ENCODE results near the gene PKHD1. TPM values are rescaled to one million over a fixed set of nuclear protein-coding genes. Genes with fewer than 3 reads are reported as not detected.

The PKHD1 gene
- total and polyA plus RNA-seq, 4 experiments from 2014 or later: not detected

DNA sequence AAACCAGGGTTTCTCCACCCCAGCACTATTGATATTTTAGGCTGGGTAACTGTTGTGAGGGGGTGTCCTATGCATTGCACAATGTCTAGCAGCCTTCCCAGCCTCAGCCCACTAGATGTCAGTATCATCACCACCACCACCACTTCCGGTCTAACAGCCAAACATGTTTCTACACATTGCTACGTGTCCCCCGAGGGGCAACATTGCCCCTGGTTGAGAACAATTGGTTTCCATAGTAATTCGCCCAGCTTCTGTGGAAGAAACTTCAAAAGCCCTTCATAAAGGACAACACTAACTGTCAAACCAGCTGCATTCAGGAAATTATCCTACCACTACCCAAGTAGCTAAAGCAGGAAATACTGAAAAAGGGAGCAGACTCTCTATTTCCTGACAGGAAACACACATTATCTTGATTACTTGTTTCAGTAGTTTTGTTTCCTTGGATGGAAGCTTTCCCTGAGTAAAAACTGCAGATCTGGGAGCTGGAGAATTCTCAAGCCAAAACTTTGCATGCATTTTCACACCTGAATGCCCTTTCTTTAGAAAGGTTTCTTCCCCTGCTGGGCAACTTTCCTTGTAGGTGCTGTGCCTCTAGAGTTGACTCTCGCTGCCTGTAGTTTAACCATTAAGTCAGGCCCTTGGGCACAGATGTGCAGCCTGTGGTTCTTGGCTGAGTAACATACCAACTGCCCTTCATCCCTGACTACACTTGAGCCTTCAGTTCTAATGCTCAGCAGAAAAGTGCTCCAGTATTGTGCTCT is 23.6 kb downstream of the PKHD1 start:
- Histone ChIP-seq H3K36me3 (ENCODE audit: insufficient read depth, low read length) (no peaks in the 10 kb centered on the region), H3K27ac (ENCODE audit: low read depth, low read length) (no peak overlapping the region), H3K9me3 (ENCODE audit: control insufficient read depth in 1 of 2, low read length in 2 of 2) (no peaks in the 10 kb centered on the region), H3K27me3 (ENCODE audit: insufficient read depth, low read length) (no peaks in the 10 kb centered on the region), H3K4me1 (ENCODE audit: insufficient read depth, low read length) (peaks cover 14% of the 10 kb centered on the region), H3K4me3 (ENCODE audit: low read length in 2 of 2) (peak overlapping the region in 1 of 2 donors; percentile 36)
- Mint-ChIP-seq H3K9me3 (peaks cover 0 to 2% (median 0%) of the 10 kb centered on the region in 8 donors), H3K4me3 (peak overlapping the region; percentile 80 to 92 (median 86)), H3K27me3 (peaks cover 0 to 2% of the 10 kb centered on the region in 2 donors), H3K4me1 (peaks cover 11 to 14% (median 12%) of the 10 kb centered on the region in 4 donors), H3K36me3 (no peaks in the 10 kb centered on the region), H3K27ac (peak overlapping the region; percentile 30 to 96 (median 80))
- CTCF ChIA-PET (ENCODE audit: partially characterized antibody): interaction anchor here (0.8 to 8.4 kb wide), 16 partner anchors 9 to 599 kb away, joined by 3 to 84 read pairs (median 4); partner anchors contain the start of gene PKHD1
- POLR2A ChIA-PET (ENCODE audit: partially characterized antibody): interaction anchor here (0.6 to 1.5 kb wide), 3 partner anchors 199 to 588 kb away, joined by 3 to 4 read pairs (median 3); no protein-coding TSS in a partner anchor
- peak; percentile 59 to 68 (median 60) for DNase-seq
- intact Hi-C loops (cut with micrococcal nuclease): loop anchor here (1.0 to 10.0 kb wide), 2 partner anchors 361 to 600 kb away; partner anchors contain the start of gene EFHC1

GRCh38 chr6:52061481-52061880 is 25.9 kb downstream of the PKHD1 start:
- peaks cover 14% of the 10 kb centered on the region for H3K4me1 ChIP-seq (ENCODE audit: insufficient read depth, low read length)
- Mint-ChIP-seq H3K36me3 (no peaks in the 10 kb centered on the region), H3K4me1 (peaks cover 11 to 14% (median 12%) of the 10 kb centered on the region in 4 donors), H3K9me3 (peaks cover 0 to 2% (median 0%) of the 10 kb centered on the region in 8 donors), H3K27me3 (peaks cover 3 to 6% of the 10 kb centered on the region in 2 donors), H3K4me3 (no peak overlapping the region), H3K27ac (no peak overlapping the region)
- ChIA-PET CTCF (ENCODE audit: partially characterized antibody) (interaction anchor here (1.1 to 8.4 kb wide), 3 partner anchors 11 to 202 kb away, joined by 3 to 84 read pairs (median 11); no protein-coding TSS in a partner anchor), POLR2A (ENCODE audit: partially characterized antibody) (no interaction called here)
- intact Hi-C loops (cut with micrococcal nuclease): loop anchor here (10.0 kb wide), 1 partner anchor 363 kb away; the partner anchor contains the start of gene EFHC1
- H3K9me3 ChIP-seq (ENCODE audit: control insufficient read depth in 1 of 2, low read length in 2 of 2): no peaks in the 10 kb centered on the region
- no peaks in the 10 kb centered on the region for H3K36me3 ChIP-seq (ENCODE audit: insufficient read depth, low read length)
- H3K27me3 ChIP-seq (ENCODE audit: insufficient read depth, low read length): no peaks in the 10 kb centered on the region
- no peak for DNase-seq
- H3K27ac ChIP-seq (ENCODE audit: low read depth, low read length): no peak overlapping the region
- H3K4me3 ChIP-seq (ENCODE audit: low read length in 2 of 2): no peak overlapping the region

DNA sequence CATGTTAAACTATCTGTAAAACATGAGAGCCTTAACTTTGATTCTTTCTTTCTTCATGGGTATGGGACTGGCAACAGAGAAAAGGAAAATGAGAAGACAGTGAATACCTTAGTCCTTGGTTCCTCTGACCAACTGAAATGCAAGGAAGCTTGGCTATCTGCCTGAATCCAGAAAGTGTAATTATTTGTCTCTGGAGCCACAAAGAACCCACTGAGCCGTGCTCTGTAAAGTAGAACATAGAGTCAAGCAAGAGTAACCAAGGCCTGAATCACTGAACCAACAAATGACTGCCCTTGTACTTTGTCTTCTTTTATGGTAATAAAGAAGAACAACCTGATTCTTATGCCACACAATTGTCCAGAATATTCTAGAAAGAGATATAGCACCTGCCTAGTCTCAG is 27.6 kb downstream of the PKHD1 start:
- POLR2A ChIA-PET (ENCODE audit: partially characterized antibody): no interaction called here
- H3K9me3 Mint-ChIP-seq: no peaks in the 10 kb centered on the region
- no peak overlapping the region for H3K27ac Mint-ChIP-seq
- H3K4me1 ChIP-seq (ENCODE audit: insufficient read depth, low read length): peaks cover 14% of the 10 kb centered on the region
- H3K36me3 ChIP-seq (ENCODE audit: insufficient read depth, low read length): no peaks in the 10 kb centered on the region
- peaks cover 11 to 14% (median 12%) of the 10 kb centered on the region in 4 donors for H3K4me1 Mint-ChIP-seq
- no peaks in the 10 kb centered on the region for H3K27me3 ChIP-seq (ENCODE audit: insufficient read depth, low read length)
- H3K27ac ChIP-seq (ENCODE audit: low read depth, low read length): no peak overlapping the region
- CTCF ChIA-PET (ENCODE audit: partially characterized antibody): interaction anchor here (0.9 to 8.4 kb wide), 3 partner anchors 10 to 203 kb away, joined by 4 to 84 read pairs (median 11); no protein-coding TSS in a partner anchor
- H3K4me3 ChIP-seq (ENCODE audit: low read length in 2 of 2): no peak overlapping the region
- peaks cover 5 to 6% of the 10 kb centered on the region in 2 donors for H3K27me3 Mint-ChIP-seq
- H3K36me3 Mint-ChIP-seq: no peaks in the 10 kb centered on the region
- intact Hi-C loops (cut with micrococcal nuclease): loop anchor here (10.0 kb wide), 1 partner anchor 365 kb away; the partner anchor contains the start of gene EFHC1
- H3K9me3 ChIP-seq (ENCODE audit: control insufficient read depth in 1 of 2, low read length in 2 of 2): no peaks in the 10 kb centered on the region
- DNase-seq: no peak
- no peak overlapping the region for H3K4me3 Mint-ChIP-seq

DNA sequence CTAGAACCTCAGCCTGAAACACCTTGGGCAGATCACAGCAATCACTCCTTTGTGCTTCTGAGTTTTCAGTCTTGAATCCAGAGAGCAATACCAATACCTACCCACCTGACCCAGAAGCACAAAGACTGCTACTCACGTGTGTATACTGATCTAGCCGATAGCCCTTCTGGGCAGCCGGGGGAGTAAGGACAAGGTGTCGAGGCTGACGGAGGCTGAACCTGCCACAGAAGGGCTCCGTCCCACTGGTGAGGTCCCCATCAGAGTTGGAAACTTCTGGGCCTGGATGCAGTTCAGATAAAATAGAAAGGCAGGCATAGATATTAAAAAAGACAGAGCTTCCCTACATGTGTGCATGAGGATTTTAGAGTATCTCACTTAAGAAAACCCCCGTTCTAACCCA is 32.0 kb downstream of the PKHD1 start:
- no peaks in the 10 kb centered on the region for H3K4me1 Mint-ChIP-seq
- POLR2A ChIA-PET (ENCODE audit: partially characterized antibody): no interaction called here
- H3K36me3 Mint-ChIP-seq: no peaks in the 10 kb centered on the region
- CTCF ChIA-PET (ENCODE audit: partially characterized antibody): interaction anchor here (1.0 to 2.4 kb wide), 2 partner anchors 8 to 10 kb away, joined by 3 to 7 read pairs; no protein-coding TSS in a partner anchor
- no peaks in the 10 kb centered on the region for H3K9me3 ChIP-seq (ENCODE audit: control insufficient read depth in 1 of 2, low read length in 2 of 2)
- intact Hi-C loops (cut with micrococcal nuclease): no loop called here
- peaks cover 9 to 16% of the 10 kb centered on the region in 2 donors for H3K27me3 Mint-ChIP-seq
- H3K4me3 Mint-ChIP-seq: no peak overlapping the region
- no peak overlapping the region for H3K27ac Mint-ChIP-seq
- no peaks in the 10 kb centered on the region for H3K4me1 ChIP-seq (ENCODE audit: insufficient read depth, low read length)
- no peaks in the 10 kb centered on the region for H3K36me3 ChIP-seq (ENCODE audit: insufficient read depth, low read length)
- no peaks in the 10 kb centered on the region for H3K27me3 ChIP-seq (ENCODE audit: insufficient read depth, low read length)
- no peaks in the 10 kb centered on the region for H3K9me3 Mint-ChIP-seq
- H3K4me3 ChIP-seq (ENCODE audit: low read length in 2 of 2): no peak overlapping the region
- DNase-seq: no peak
- no peak overlapping the region for H3K27ac ChIP-seq (ENCODE audit: low read depth, low read length)

DNA sequence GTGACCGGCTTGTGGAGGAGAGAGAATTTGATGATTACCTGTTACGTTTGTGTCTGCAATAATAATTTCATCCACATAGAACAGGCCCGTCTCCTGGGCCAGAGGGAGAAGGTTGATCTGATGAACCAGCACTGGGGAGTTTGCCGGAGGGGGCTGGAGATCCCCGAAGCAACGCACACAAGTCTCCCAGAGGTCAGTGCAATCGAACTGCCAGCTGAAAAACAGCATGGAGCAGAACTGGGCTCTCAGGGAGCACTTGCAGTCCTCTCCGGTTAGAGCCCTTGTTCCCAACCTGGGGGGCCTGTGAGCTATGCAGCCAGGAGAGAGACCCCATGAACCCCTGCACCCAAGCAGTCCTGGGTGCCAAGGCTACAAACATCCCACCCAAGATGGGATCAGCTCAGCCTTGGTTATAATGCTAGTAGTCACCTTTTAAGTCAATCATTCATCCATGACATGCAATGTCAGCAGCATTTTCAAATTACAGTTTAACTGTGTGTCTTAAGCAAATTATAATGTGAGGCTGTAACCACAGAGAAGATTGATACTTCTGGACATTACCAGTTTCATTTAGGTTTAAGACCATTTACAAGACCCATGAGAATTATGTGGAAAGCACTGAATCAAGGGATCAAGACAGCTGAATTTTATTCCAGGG is 34.2 kb downstream of the PKHD1 start:
- no peaks in the 10 kb centered on the region for H3K9me3 ChIP-seq (ENCODE audit: control insufficient read depth in 1 of 2, low read length in 2 of 2)
- ChIA-PET POLR2A (ENCODE audit: partially characterized antibody) (no interaction called here), CTCF (ENCODE audit: partially characterized antibody) (interaction anchor here (0.7 to 1.1 kb wide), 2 partner anchors 10 to 17 kb away, joined by 3 read pairs; no protein-coding TSS in a partner anchor)
- intact Hi-C loops (cut with micrococcal nuclease): no loop called here
- no peak for DNase-seq
- no peak overlapping the region for H3K27ac Mint-ChIP-seq
- H3K4me3 ChIP-seq (ENCODE audit: low read length in 2 of 2): no peak overlapping the region
- no peaks in the 10 kb centered on the region for H3K27me3 ChIP-seq (ENCODE audit: insufficient read depth, low read length)
- H3K27ac ChIP-seq (ENCODE audit: low read depth, low read length): no peak overlapping the region
- H3K36me3 ChIP-seq (ENCODE audit: insufficient read depth, low read length): no peaks in the 10 kb centered on the region
- peaks cover 9 to 28% of the 10 kb centered on the region in 2 donors for H3K27me3 Mint-ChIP-seq
- no peak overlapping the region for H3K4me3 Mint-ChIP-seq
- no peaks in the 10 kb centered on the region for H3K4me1 ChIP-seq (ENCODE audit: insufficient read depth, low read length)
- no peaks in the 10 kb centered on the region for H3K9me3 Mint-ChIP-seq
- H3K36me3 Mint-ChIP-seq: no peaks in the 10 kb centered on the region
- H3K4me1 Mint-ChIP-seq: no peaks in the 10 kb centered on the region

- Mint-ChIP-seq H3K4me1 (no peaks in the 10 kb centered on the region), H3K4me3 (no peak overlapping the region), H3K36me3 (no peaks in the 10 kb centered on the region), H3K9me3 (no peaks in the 10 kb centered on the region), H3K27me3 (peaks cover 18 to 29% of the 10 kb centered on the region in 2 donors), H3K27ac (no peak overlapping the region)
- DNase-seq: no peak
- Histone ChIP-seq H3K36me3 (ENCODE audit: insufficient read depth, low read length) (no peaks in the 10 kb centered on the region), H3K4me1 (ENCODE audit: insufficient read depth, low read length) (no peaks in the 10 kb centered on the region), H3K27me3 (ENCODE audit: insufficient read depth, low read length) (peaks cover 6% of the 10 kb centered on the region), H3K9me3 (ENCODE audit: control insufficient read depth in 1 of 2, low read length in 2 of 2) (no peaks in the 10 kb centered on the region), H3K27ac (ENCODE audit: low read depth, low read length) (no peak overlapping the region), H3K4me3 (ENCODE audit: low read length in 2 of 2) (no peak overlapping the region)
- ChIA-PET POLR2A (ENCODE audit: partially characterized antibody) (no interaction called here), CTCF (ENCODE audit: partially characterized antibody) (interaction anchor here (0.6 to 5.4 kb wide), 14 partner anchors 8 to 623 kb away, joined by 3 to 84 read pairs (median 4); no protein-coding TSS in a partner anchor)
- intact Hi-C loops (cut with micrococcal nuclease): no loop called here
These were observed 37.4 kb downstream of the PKHD1 start for GRCh38 chr6:52050051-52050405.
